HCT116 (cell line): Measurements from ENCODE around the gene INO80C. TPM values are rescaled to one million over a fixed set of nuclear protein-coding genes. Genes with fewer than 3 reads are reported as not detected.

ENCODE experiments used
- ATAC-seq: fragments of 200-7000 bp; cut with Tn5 transposase; 2 replicates; pipeline ENCODE4 v1.9.1; 2020; ENCODE audit warnings: mild to moderate bottlenecking, moderate library complexity
- BruUV-seq: library from RNA; stranded (reverse); fragments of 400-500 nt; replicated peaks from 2 replicates; lab custom pipeline; 2021; lab: Mats Ljungman, UMichigan
- CTCF ChIA-PET: fragments of 300-600 bp; sonication (Branson Sonifier 250); formaldehyde crosslinking; loops from one replicate; lab custom pipeline; 2021; ENCODE audit warnings: antibody characterized with exemption; lab: Charles Lee
- POLR2A ChIA-PET: fragments of 300-600, 350-600 bp; sonication (Branson Sonifier 250); formaldehyde crosslinking; loops from one replicate; lab custom pipeline; 2021; ENCODE audit warnings: antibody characterized with exemption; lab: Charles Lee
- RAD21 ChIA-PET, 2 experiments: fragments of 300-600 bp; sonication (Branson Sonifier 250); formaldehyde crosslinking; loops; one replicate each; lab custom pipeline; 2023; ENCODE audit warnings: low total read pairs in 2 of 2; ENCODE audit not compliant: uncharacterized antibody in 2 of 2, unreplicated experiment in 2 of 2, low non-redundant PET in 1 of 2; lab: Charles Lee
- DNase-seq: peaks from one replicate; pipeline ENCODE4 v3.0.0-alpha.2; 2010; ENCODE audit warnings: low read depth, low spot score
- H2AFZ ChIP-seq: fragments of 200-600 bp; shearing (Covaris generic), sonication (generic); 2 replicates; pipeline ENCODE4 v1.6.1; 2017; ENCODE audit warnings: low read depth, mixed run types, mixed read lengths, antibody characterized with exemption, low read length; ENCODE audit not compliant: poor library complexity, severe bottlenecking
- H3K27ac ChIP-seq: 2 replicates; pipeline ENCODE4 v1.5.1; 2012; ENCODE audit warnings: low read depth, low read length
- H3K27me3 ChIP-seq: fragments of 200-600 bp; sonication (generic); 2 replicates; pipeline ENCODE4 v1.6.1; 2016; ENCODE audit warnings: mixed run types, low read length, mixed read lengths; ENCODE audit not compliant: insufficient read depth
- H3K36me3 ChIP-seq, 2 experiments: fragments of 200-500 bp in 1 of 2; fragments of 200-600 bp in 1 of 2; sonication (Bioruptor generic) in 1 of 2; sonication (generic) in 1 of 2; 2 replicates each; pipeline versions ENCODE4 v1.5.1 to v1.6.1; 2014 to 2016; ENCODE audit warnings: low read length in 2 of 2, inconsistent platforms in 1 of 2, mixed read lengths in 1 of 2, mixed run types in 1 of 2; ENCODE audit not compliant: insufficient read depth in 2 of 2, control insufficient read depth in 1 of 2
- H3K4me1 ChIP-seq, 2 experiments: fragments of 200-600 bp in 1 of 2; sonication (generic) in 1 of 2; 2 replicates each; pipeline versions ENCODE4 v1.5.1 to v1.6.1; 2012 to 2017; ENCODE audit warnings: low read length in 2 of 2, inconsistent platforms in 1 of 2, mild to moderate bottlenecking in 1 of 2, mixed read lengths in 1 of 2, mixed run types in 1 of 2, moderate library complexity in 1 of 2; ENCODE audit not compliant: insufficient read depth in 2 of 2, control insufficient read depth in 1 of 2
- H3K4me2 ChIP-seq: fragments of 200-600 bp; sonication (generic); 2 replicates; pipeline ENCODE4 v1.6.1; 2017; ENCODE audit warnings: mixed run types, low read length, mixed read lengths
- H3K4me3 ChIP-seq, 2 experiments: fragments of 200-600 bp in 1 of 2; sonication (generic) in 1 of 2; replicated peaks in 1 of 2; 2 replicates each; pipeline ENCODE4 v1.5.1; 2011 to 2016; ENCODE audit warnings: low read length in 2 of 2, control low read depth in 1 of 2, low read depth in 1 of 2, mild to moderate bottlenecking in 1 of 2, mixed read lengths in 1 of 2, mixed run types in 1 of 2
- H3K79me2 ChIP-seq: fragments of 200-600 bp; sonication (generic); 2 replicates; pipeline ENCODE4 v1.6.1; 2017; ENCODE audit warnings: mild to moderate bottlenecking, mixed run types, low read length, moderate library complexity, mixed read lengths; ENCODE audit not compliant: insufficient read depth
- H3K9ac ChIP-seq: fragments of 200-600 bp; sonication (generic); 2 replicates; pipeline ENCODE4 v1.6.1; 2016; ENCODE audit warnings: low read length, mixed read lengths
- H3K9me2 ChIP-seq: fragments of 200-600 bp; sonication (generic), shearing (Covaris generic); 2 replicates; pipeline ENCODE4 v1.6.1; 2017; ENCODE audit warnings: mixed run types, mild to moderate bottlenecking, moderate library complexity; ENCODE audit not compliant: insufficient read depth
- H3K9me3 ChIP-seq, 2 experiments: fragments of 200-500 bp in 1 of 2; fragments of 200-600 bp in 1 of 2; sonication (Bioruptor generic) in 1 of 2; sonication (generic) in 1 of 2; 2 replicates each; pipeline ENCODE4 v1.6.1; 2014 to 2017; ENCODE audit warnings: low read length in 2 of 2, mixed read lengths in 2 of 2, inconsistent platforms in 1 of 2, low read depth in 1 of 2, mild to moderate bottlenecking in 1 of 2, mixed run types in 1 of 2, moderate library complexity in 1 of 2; ENCODE audit not compliant: control insufficient read depth in 1 of 2, insufficient read depth in 1 of 2
- H4K20me1 ChIP-seq: fragments of 200-600 bp; sonication (generic), shearing (Covaris generic); 2 replicates; pipeline ENCODE4 v1.6.1; 2017; ENCODE audit warnings: mixed run types, mild to moderate bottlenecking, moderate library complexity; ENCODE audit not compliant: insufficient read depth
- ATF3 ChIP-seq: IDR thresholded peaks from 2 replicates; pipeline ENCODE4 v1.6.1; 2012
- CTCF ChIP-seq, 3 experiments: fragments of 200-600 bp in 1 of 3; sonication (generic) in 1 of 3; IDR thresholded peaks in 2 of 3; conservative IDR thresholded peaks in 1 of 3; 2 replicates each; pipeline ENCODE4 v1.5.1; 2012 to 2017; ENCODE audit warnings: low read depth in 2 of 3, low read length in 2 of 3, antibody characterized with exemption in 1 of 3, borderline replicate concordance in 1 of 3, control low read depth in 1 of 3, mild to moderate bottlenecking in 1 of 3, mixed read lengths in 1 of 3, mixed run types in 1 of 3, moderate library complexity in 1 of 3; ENCODE audit not compliant: insufficient read depth in 1 of 3
- EGR1 ChIP-seq: IDR thresholded peaks from 2 replicates; pipeline ENCODE4 v1.6.1; 2012; ENCODE audit warnings: low read depth
- ELF1 ChIP-seq: IDR thresholded peaks from 2 replicates; pipeline ENCODE4 v1.6.1; 2012; ENCODE audit warnings: low read depth, borderline replicate concordance
- EZH2phosphoT487 ChIP-seq: fragments of 200-600 bp; IDR thresholded peaks from 2 replicates; pipeline ENCODE4 v1.6.1; 2018; ENCODE audit warnings: antibody characterized with exemption, borderline replicate concordance
- FOSL1 ChIP-seq: IDR thresholded peaks from 2 replicates; pipeline ENCODE4 v1.6.1; 2012; ENCODE audit warnings: low read depth
- REST ChIP-seq: IDR thresholded peaks from 2 replicates; pipeline ENCODE4 v1.6.1; 2012; ENCODE audit warnings: low read depth
- SIN3A ChIP-seq: IDR thresholded peaks from 2 replicates; pipeline ENCODE4 v1.6.1; 2012; ENCODE audit warnings: low read depth
- SP1 ChIP-seq: IDR thresholded peaks from 2 replicates; pipeline ENCODE4 v1.6.1; 2012; ENCODE audit warnings: low read depth
- SRF ChIP-seq: IDR thresholded peaks from 2 replicates; pipeline ENCODE4 v1.6.1; 2012; ENCODE audit warnings: low read depth
- TCF7L2 ChIP-seq: IDR thresholded peaks from 2 replicates; pipeline ENCODE4 v1.7.0; 2011; ENCODE audit warnings: borderline replicate concordance, inconsistent platforms; ENCODE audit not compliant: insufficient read depth, insufficient read length; ENCODE audit errors: extremely low read depth
- YY1 ChIP-seq: IDR thresholded peaks from 2 replicates; pipeline ENCODE4 v1.6.1; 2011; ENCODE audit warnings: low read length, low read depth, moderate library complexity, mild to moderate bottlenecking; ENCODE audit not compliant: insufficient replicate concordance; ENCODE audit errors: extremely low read depth
- ZBTB33 ChIP-seq: IDR thresholded peaks from 2 replicates; pipeline ENCODE4 v1.6.1; 2011; ENCODE audit warnings: mild to moderate bottlenecking, low read length, moderate library complexity; ENCODE audit not compliant: insufficient replicate concordance; ENCODE audit errors: extremely low read depth
- ZFX ChIP-seq: fragments of 450-650 bp; IDR thresholded peaks from 2 replicates; pipeline ENCODE4 v1.6.1; 2017
- ZNF274 ChIP-seq: fragments of 200-500 bp; sonication (Bioruptor generic); IDR thresholded peaks from 2 replicates; pipeline ENCODE4 v1.6.1; 2014; ENCODE audit warnings: mild to moderate bottlenecking, low read depth, low read length, inconsistent platforms
- intact Hi-C: fragments of 100-400 bp; cut with micrococcal nuclease; formaldehyde crosslinking; loops from 2 replicates; pipeline ENCODE4 v1.10.0; 2022
- total RNA-seq: library from RNA; stranded (reverse); gene quantifications from one replicate; pipeline ENCODE4 v1.2.1, GENCODE V29; 2021; ENCODE audit not compliant: unreplicated experiment

Gene INO80C
- total RNA-seq, 1 experiment from 2014 or later, result 30.7 TPM

GRCh38 chr18:35515460-35516130 lies 17.8 kb upstream of the INO80C start:
- Histone ChIP-seq H3K27me3 (no peaks in the 10 kb centered on the region), H3K4me3 (no peak overlapping the region), H3K36me3 (no peaks in the 10 kb centered on the region), H3K9ac (no peak overlapping the region), H3K79me2 (no peaks in the 10 kb centered on the region), H2AFZ (no peak overlapping the region), H3K9me3 (no peaks in the 10 kb centered on the region), H3K9me2 (no peaks in the 10 kb centered on the region), H3K27ac (no peak overlapping the region), H4K20me1 (no peaks in the 10 kb centered on the region), H3K4me1 (peaks cover 16 to 38% of the 10 kb centered on the region in 2 experiments; a peak in 3 of 4 replicates), H3K4me2 (no peak overlapping the region)
- RAD21 ChIA-PET, result no interaction called here
- intact Hi-C loops, result no loop called here
- DNase-seq (no peak), ATAC-seq (no peak)
- CTCF ChIA-PET, result no interaction called here
- POLR2A ChIA-PET, result no interaction called here
- TF ChIP-seq YY1, result no peak
- no peak for TF ChIP-seq CTCF (IDR thresholded peaks at IDR 0.05 in 2 of 3, conservative IDR thresholded peaks at IDR 0.05 in 1 of 3; ENCODE audit: borderline replicate concordance in 1 of 3, insufficient read depth in 1 of 3, low read depth in 2 of 3, low read length in 2 of 3)
- no peak for TF ChIP-seq SRF
- no peak for TF ChIP-seq TCF7L2
- no peak for TF ChIP-seq EZH2phosphoT487
- no peak for TF ChIP-seq ELF1
- TF ChIP-seq REST, result no peak
- no peak for TF ChIP-seq EGR1
- no peak for TF ChIP-seq FOSL1
- no peak for TF ChIP-seq ZFX
- TF ChIP-seq ZNF274, result no peak
- no peak for TF ChIP-seq SP1
- TF ChIP-seq SIN3A, result no peak
- no peak for TF ChIP-seq ATF3
- TF ChIP-seq ZBTB33, result no peak
- no TSS peak for BruUV-seq
